HG02938 (cell line): ENCODE data around the gene KRTAP19-3.
"Not testable (repeated sequence)": the region's sequence is repeated elsewhere in the genome, so short reads cannot be mapped to it uniquely, and the experiment has no call there.

Experiments used
- ATAC-seq: cut with Tn5 transposase; IDR thresholded peaks from one replicate; pipeline ENCODE4 v1.9.1; 2021; ENCODE audit warnings: mild to moderate bottlenecking, moderate library complexity; ENCODE audit not compliant: unreplicated experiment

The KRTAP19-3 gene

DNA sequence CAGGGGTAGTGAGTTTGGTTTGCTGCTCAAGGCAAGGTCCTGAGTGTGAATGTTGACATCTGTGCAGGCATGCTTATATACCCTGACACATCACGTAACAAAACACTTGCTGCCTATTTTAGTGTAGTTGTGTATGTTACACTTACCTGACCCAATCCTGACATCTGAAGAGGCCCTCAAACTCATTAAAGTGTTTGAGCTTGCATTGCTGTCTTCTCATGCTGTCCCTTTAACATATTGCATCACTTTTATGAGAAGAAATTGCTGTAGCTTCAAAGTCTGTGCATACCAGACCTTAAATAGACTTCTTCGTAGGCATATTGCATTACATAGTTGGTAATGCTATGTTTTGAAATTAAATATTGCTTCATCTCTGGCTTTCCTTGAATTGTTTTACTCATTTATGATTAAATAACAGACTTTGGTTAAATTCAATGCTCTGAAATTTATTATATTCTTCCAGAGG lies at the start of gene KRTAP19-3:
KRTAP19-3 (minus strand) TSS at position 51 of the 466 bp plus-strand sequence. CDS start 56 bp downstream, outside the sequence.
- ATAC-seq, result no peak

DNA sequence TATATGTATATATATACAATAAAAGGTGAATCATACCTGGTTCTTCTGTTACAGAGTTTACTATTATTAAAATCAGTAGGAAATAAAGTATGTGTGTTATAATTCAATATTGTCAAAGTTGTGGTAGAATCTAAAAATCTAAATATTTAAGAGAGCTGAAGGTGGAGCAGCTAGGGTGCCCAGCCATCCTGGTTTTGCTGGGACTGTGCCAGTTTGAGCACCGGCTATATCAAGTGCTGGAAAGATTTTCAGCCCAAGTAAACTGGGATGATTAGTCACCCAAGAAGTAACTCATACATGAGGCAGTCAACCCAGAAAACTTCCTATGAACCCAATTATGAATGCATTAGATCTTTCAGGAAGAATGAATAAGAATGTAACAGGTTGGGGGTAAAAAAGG lies 27.1 kb upstream of the KRTAP19-3 start:
- no peak for ATAC-seq

DNA sequence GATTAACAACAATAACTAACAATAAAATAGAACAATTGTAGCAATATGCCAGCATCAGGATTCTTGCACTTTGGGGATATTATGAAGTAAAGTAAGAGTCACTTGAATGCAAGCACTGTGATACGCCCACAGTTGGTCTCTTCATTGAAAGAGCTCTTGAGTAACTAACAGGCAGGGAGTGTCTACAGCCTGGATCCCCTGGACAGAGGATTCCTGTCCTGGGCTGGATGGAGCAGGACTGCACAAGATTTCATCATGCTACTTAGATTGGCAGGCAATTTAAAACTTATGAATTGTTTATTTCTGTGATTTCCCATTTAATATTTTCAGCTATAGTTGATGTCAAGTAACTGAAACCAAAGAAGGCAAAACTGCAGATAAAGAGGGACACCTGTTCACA lies 23.9 kb upstream of the KRTAP19-3 start:
- ATAC-seq, result no peak

DNA sequence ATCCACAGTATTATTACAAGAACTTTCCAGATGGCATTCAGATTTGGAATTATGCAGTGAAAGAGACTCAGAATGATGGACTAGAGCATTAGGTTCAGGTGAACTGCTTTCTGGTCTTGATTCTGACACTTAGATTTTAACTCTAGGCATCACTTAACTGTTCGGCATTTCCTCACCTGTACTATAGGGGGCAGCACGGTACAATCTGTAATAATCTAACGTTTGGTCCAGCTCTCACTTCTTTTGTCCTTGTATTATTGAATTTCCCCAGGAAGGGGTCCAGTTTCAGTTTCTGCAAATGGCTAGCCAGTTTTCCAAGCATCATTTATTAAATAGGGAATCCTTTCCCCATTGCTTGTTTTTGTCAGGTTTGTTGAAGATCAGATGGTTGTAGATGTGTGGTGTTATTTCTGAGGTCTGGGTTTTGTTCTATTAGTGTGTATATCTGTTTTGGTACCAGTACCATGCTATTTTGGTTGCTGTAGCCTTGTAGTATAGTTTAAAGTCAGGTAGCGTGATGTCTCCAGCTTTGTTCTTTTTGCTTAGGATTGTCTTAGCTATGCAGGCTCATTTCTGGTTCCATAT lies 13.9 kb upstream of the KRTAP19-3 start:
- not testable (repeated sequence) for ATAC-seq

DNA sequence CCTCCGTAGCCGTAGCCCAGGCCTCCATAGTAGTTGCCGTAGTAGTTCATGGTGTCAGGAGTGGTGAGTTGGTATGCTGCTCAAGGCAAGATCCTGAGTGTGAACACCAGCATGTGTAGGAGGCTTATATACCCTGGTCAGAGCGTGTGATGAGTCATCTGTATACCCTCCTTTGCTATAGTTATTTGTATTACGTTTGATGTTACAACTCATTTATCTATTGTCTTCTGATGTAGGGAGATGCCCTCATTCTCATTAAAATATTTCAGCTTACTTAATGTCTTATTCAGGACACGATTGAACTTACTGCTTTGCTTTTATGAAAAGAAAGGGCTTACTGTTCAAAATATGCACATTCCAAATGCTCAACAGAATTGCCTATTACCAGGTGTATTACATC lies 10.2 kb upstream of the KRTAP19-3 start, which contains the start of gene KRTAP19-5:
KRTAP19-5 (minus strand) TSS at position 101 of the 400 bp plus-strand sequence; CDS start at position 50, 51 bp downstream.
- ATAC-seq, result no peak

DNA sequence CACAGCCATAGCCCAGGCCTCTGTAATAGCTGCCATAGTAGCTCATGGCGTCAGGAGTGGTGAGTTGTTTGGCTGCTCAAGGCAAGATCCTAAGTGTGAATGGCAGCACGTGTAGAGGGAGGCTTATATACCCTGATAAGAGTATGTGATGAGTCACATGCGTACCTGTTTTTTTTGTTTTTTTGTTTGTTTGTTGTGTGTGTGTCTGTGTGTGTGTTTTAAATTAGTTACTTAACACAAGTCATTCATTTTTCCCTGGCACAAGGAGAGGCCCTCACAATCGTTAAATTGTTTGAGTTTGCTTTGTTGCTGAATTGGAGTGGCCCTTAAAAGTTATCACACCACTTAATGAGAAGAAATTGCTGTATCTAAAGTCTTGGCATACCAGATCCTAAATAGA lies 5.3 kb upstream of the KRTAP19-3 start, which contains the start of gene KRTAP19-4:
KRTAP19-4 (minus strand) TSS at position 101 of the 400 bp plus-strand sequence; CDS start at position 46, 55 bp downstream.
- ATAC-seq, result no peak

DNA sequence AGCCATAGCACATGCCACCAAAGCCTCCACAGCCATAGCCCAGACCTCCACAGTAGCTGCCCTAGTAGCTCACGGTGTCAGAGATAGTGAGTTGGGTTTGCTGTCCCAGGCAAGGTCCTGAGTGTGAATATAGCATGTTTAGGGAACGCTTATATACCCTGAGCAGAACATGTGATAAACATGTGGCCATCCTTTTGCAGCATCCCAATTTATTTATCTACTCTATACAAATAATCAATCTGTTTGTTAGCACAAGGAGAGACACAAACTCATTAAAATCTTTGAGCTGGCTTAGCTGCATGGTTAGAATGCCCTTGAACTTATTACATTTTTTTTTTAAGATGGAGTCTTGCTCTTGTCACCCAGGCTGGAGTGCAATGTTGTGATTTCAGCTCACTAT lies 4.5 kb downstream of the KRTAP19-3 start, which contains the start of gene KRTAP19-2:
KRTAP19-2 (minus strand) TSS at position 101 of the 400 bp plus-strand sequence; CDS start at position 13, 88 bp downstream.
- no peak for ATAC-seq

DNA sequence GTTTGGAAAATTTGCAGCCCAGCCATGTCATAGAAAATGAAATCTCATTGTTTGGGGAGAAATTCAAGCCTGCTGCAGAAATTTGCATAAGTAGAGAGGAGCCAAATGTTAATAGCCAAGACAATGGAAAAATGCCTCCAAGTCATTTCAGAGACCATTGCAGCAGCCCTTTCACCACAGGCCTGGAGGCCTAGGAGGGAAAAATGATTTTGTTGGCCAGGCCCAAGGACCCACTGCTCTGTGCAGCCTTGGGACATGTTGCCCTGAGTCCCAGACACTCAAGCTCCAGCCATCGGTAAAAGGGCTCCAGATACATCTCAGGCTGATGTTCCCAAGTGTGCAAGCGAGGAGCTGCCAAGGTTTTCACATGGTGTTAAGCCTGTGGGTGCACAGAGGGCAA lies 5.6 kb downstream of the KRTAP19-3 start:
- ATAC-seq, result no peak

DNA sequence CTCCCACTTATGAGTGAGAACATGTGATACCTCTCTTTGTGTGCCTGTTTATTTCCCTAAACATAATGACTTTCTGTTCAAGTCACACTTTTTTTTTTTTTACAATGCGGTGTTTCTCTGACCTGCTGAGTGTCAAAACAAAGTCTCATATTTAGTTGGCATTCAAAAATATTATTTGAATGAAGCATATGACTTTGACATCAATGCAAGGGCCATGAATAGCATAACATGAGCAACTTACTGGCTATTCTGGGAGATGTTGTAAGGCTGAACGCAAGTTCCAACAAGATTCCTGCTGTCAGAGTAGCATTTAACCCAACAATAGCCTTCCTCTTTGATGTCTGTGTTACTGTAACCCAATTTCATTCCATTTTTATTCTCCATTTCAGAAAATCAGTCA lies 9.7 kb downstream of the KRTAP19-3 start:
- ATAC-seq, result no peak

DNA sequence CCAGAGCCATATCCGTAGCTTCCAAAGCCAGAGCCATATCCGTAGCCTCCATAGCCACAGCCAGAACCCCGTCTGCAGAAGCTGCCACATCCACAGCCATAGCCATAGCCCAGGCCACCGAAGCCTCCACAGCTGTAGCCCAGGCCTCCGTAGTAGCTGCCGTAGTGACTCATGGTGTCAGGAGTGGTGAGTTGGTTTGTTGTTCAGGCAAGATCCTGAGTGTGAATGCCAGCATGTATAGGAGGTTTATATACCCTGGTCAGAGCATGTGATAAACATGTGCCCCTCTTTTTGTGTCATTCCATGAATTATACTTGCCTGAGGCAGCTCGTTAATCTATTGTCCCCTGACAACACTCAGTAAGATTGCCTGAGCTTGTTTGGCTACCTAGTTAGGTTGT lies 11.7 kb downstream of the KRTAP19-3 start, which contains the start of gene KRTAP19-1:
KRTAP19-1 (minus strand) TSS at position 223 of the 400 bp plus-strand sequence; CDS start at position 173, 50 bp downstream.
- no peak for ATAC-seq

DNA sequence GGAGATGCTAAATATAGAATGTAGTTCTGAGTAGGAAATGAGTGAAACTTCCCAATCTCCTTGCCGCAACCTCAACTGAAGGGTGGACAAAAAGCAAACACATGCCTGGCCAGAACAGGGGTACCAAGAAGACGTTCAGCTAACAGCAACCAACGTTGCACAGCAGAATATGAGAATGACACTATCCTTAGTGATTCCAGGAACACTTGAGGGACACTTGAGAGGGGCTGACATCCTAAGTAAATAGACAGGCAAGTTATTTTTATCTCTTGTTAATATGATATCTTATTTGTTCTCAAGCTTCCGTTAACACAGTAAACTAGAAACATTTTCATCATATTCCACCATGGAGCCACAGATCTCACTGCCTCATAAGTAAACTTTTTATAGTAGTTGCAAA lies 12.6 kb downstream of the KRTAP19-3 start:
- no peak for ATAC-seq

DNA sequence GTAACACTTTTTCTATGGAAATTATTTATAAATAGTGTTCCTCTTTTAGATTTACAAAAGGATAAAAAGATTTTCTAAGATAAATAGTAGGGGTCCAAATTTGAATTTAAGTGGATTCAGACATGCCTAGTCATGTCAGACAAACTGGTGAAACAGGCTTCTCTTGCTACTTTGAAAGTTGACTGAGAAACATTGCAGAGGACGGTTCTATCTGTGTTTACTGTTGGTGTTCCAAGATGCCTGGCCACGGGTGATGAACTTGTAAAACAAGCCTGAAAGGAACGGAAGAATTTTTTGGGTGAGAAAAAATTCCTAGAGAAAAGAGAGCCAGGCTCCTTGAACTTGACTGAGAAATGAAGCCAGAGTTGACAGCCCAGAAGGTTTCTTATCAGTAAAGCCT lies 13.8 kb downstream of the KRTAP19-3 start:
- ATAC-seq, result no peak

DNA sequence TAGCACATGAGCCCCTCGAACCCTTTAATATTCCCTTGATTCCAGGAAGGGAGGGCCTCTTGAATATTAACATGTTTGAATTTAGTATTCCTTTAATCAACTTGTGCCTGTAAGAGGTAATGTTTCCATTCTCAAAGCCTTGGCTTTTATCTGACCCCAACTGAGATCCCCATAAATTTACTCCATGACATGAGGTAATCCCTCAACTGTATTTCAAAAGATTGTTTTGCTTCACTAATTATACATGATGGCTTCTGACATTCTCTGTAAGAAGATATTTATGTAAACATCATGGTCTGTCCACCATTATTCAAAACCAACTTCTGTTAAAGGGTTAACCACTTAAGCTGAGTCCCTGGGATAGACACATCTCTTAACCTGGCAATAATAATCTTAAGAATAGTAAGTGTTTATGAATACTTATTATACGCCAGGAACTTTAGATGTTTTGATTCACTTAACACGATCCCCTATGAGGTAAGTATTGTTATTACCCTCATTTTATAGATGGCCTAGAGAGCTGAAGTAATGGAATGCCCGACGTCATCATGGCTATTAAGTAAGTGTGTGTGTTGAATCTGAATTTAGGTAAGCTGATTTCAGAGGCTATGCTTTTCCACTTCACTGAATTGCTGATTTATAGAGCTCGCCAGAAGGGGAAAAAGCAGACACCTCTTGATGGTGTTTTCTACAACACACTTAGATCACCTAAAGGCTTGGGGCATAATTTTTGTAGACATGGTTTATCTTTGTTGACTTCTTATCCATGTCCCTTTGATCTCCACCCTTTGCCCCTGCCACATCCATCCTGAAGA lies 22.7 kb downstream of the KRTAP19-3 start:
- ATAC-seq, result no peak

DNA sequence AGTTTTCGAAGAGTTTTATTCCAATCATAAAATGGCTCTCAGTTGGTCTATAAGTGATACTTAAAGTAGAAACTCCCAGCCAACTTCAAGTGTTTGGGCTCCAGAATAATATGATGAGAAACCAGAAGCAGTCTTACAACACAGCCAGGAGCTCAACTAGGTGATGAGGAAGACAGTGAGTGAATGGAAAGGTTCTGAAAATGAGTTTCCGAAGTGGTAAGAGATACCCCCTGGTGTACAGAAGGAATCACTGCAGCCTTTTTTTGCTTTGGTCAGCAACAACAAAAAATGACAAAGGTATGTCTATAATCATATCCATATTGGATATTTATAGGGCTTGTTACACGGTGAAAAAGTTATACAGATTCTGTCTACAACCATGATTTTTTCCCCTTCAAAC lies 28.1 kb downstream of the KRTAP19-3 start:
- no peak for ATAC-seq

DNA sequence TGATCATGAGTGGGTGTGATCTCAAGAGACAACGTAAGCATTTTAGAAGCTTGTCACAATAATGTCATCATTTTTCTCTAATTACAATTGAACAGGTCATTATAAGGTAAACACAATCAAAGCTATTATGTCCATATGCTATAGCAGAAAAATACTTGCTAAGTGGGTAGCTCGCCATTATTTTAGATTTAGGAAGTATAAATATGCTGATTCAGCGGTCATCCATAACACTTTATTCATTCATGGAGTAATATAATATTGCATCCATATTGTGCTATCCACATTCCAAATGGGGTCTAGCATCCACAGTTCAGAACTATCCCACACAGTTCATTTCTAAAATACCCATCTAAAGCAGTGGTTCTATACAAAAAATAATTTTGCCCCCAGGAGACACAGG lies 43.3 kb downstream of the KRTAP19-3 start:
- ATAC-seq, result no peak

DNA sequence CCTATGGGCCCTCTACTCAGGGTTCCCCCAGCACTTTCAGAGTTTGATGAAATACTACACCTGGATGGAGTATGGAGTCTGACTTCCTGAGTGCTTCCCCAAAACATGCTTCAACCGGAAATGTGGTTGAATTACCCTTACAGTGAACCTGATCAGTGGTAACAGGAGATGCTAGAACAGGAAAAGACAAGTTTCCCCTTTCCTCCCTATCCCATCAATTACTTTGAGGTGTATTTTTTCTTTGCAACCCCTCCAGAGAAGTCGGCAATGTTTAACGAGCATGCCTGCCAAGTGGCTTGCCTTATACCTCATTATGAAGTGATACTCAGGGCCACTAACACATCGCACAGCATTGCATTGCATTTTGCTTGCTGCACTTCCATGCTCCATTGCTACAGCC lies 44.8 kb downstream of the KRTAP19-3 start:
- ATAC-seq, result no peak

DNA sequence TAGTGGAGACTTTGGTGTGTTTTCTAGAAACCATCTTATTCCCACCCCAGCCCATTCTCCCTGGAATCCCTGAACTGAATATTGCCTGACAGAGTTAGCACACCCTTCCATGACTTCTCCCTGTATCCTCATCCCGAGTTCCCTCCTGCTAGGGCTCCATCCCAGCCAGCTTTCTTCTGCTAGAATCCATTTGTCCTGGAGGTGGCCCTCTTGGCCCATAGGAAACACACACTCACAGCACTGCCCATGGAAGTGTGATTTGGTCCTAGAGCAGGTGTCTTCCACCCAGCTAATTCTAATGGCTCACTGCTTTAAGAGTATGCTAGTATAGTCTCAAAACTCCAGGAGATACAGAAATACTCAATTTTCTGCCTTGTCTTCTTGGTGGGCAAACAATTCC lies 47.6 kb downstream of the KRTAP19-3 start:
- ATAC-seq, result no peak

DNA sequence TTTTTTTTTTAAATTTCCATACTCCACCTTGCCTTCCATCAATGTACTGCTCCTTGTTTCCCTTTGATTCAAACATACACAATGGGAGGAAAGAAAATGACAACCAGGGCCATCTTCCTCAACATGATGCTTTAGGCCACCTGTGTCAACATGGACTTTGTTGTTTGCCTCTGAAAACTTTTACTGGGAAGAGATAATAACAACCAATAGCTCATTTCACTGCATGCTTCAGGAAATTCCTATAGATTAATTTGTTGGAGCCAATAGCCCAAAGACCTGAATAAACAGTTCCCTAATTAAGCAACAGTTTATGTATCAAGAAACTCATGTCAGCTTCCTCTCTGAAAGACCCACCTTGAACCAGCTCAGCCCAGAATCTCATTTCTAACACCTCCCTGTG lies 48.6 kb downstream of the KRTAP19-3 start:
- ATAC-seq, result no peak
